Vagina (tissue), 2 donors: Measurements from ENCODE around the gene MXD1.

ENCODE experiments used
- CTCF ChIP-seq, 3 experiments: fragments of 450-650 bp in 2 of 3; fragments of 200-600 bp in 1 of 3; sonication (generic) in 1 of 3; IDR thresholded peaks; one replicate each; pipeline ENCODE4 v1.5.1; 2017 to 2019; ENCODE audit warnings: antibody characterized with exemption in 3 of 3, mild to moderate bottlenecking in 2 of 3, moderate library complexity in 2 of 3
- POLR2AphosphoS5 ChIP-seq, 2 donors: sonication (generic); formaldehyde crosslinking; IDR thresholded peaks; one replicate each; pipeline ENCODE4 v1.9.0; 2017; ENCODE audit warnings: antibody characterized with exemption in 2 of 2, mild to moderate bottlenecking in 2 of 2, low read depth in 1 of 2; ENCODE audit not compliant: insufficient read depth in 1 of 2

GRCh38 chr2:69917852-69918251, 2.9 kb downstream of the MXD1 start:
- TF ChIP-seq CTCF (IDR thresholded peaks at IDR 0.05), result no peak
- peak in 1 of 2 donors; percentile 79 for TF ChIP-seq POLR2AphosphoS5 (IDR thresholded peaks at IDR 0.05; ENCODE audit: insufficient read depth in 1 of 2, low read depth in 1 of 2)
